HepG2 (cell line): ENCODE measurements around the gene MAPK6. TPM values are rescaled to one million over a fixed set of nuclear protein-coding genes. Genes with fewer than 3 reads are reported as not detected.

ENCODE experiments used
- CBX1 ChIP-seq: IDR thresholded peaks from one replicate; pipeline ENCODE4 v1.6.1; 2016; ENCODE audit warnings: antibody characterized with exemption, low read depth
- FOXK2 ChIP-seq: fragments of 450-650 bp; IDR thresholded peaks from 2 replicates; pipeline ENCODE4 v1.6.1; 2016
- MAFG ChIP-seq: sonication (generic); formaldehyde crosslinking; IDR thresholded peaks from 2 replicates; pipeline ENCODE4 v1.5.1; 2020; ENCODE audit warnings: mild to moderate bottlenecking, missing genetic modification reagents
- SNAI1 ChIP-seq: sonication (generic); formaldehyde crosslinking; IDR thresholded peaks from 2 replicates; pipeline ENCODE4 v1.5.0; 2020; ENCODE audit warnings: mild to moderate bottlenecking, missing genetic modification reagents, borderline replicate concordance
- TBP ChIP-seq: sonication (generic); formaldehyde crosslinking; IDR thresholded peaks from 2 replicates; pipeline ENCODE4 v1.5.0; 2020; ENCODE audit warnings: missing genetic modification reagents
- ZNF121 ChIP-seq: sonication (generic); formaldehyde crosslinking; IDR thresholded peaks from 2 replicates; pipeline ENCODE4 v1.5.0; 2020; ENCODE audit warnings: mild to moderate bottlenecking, missing genetic modification reagents
- ZNF136 ChIP-seq: sonication (generic); formaldehyde crosslinking; IDR thresholded peaks from 2 replicates; pipeline ENCODE4 v1.8.1; 2022; ENCODE audit warnings: low read depth, mild to moderate bottlenecking, moderate library complexity, missing genetic modification reagents
- ZNF224 ChIP-seq: sonication (generic); formaldehyde crosslinking; IDR thresholded peaks from 2 replicates; pipeline ENCODE4 v1.5.0; 2020; ENCODE audit warnings: mild to moderate bottlenecking, missing genetic modification reagents
- ZNF367 ChIP-seq: sonication (generic); formaldehyde crosslinking; IDR thresholded peaks from 2 replicates; pipeline ENCODE4 v1.4.0; 2020; ENCODE audit warnings: missing genetic modification reagents, borderline replicate concordance
- ZNF484 ChIP-seq: sonication (generic); formaldehyde crosslinking; IDR thresholded peaks from 2 replicates; pipeline ENCODE4 v1.5.1; 2020; ENCODE audit warnings: mild to moderate bottlenecking, low read depth, missing genetic modification reagents, borderline replicate concordance
- ZNF530 ChIP-seq: sonication (generic); formaldehyde crosslinking; IDR thresholded peaks from 2 replicates; pipeline ENCODE4 v1.5.0; 2020; ENCODE audit warnings: low read depth, mild to moderate bottlenecking, missing genetic modification reagents
- ZNF720 ChIP-seq: sonication (generic); formaldehyde crosslinking; IDR thresholded peaks from 2 replicates; pipeline ENCODE4 v1.4.0; 2020; ENCODE audit warnings: missing genetic modification reagents
- ZNF775 ChIP-seq: sonication (generic); formaldehyde crosslinking; IDR thresholded peaks from 2 replicates; pipeline ENCODE4 v1.4.0; 2020; ENCODE audit warnings: missing genetic modification reagents, mild to moderate bottlenecking, moderate library complexity, borderline replicate concordance
- ZSCAN25 ChIP-seq: sonication (generic); formaldehyde crosslinking; IDR thresholded peaks from 2 replicates; pipeline ENCODE4 v1.8.0; 2022; ENCODE audit warnings: mild to moderate bottlenecking, missing genetic modification reagents
- polyA plus RNA-seq, 8 experiments: library from polyadenylated mRNA; depleted of rRNA in 3 of 8; stranded (reverse) in 7 of 8; unstranded in 1 of 8; fragments of >200 nt; fragmentation: Illumina TruSeq in 4 of 8; extraction: Trizol in 4 of 8; gene quantifications; 2 replicates each; pipeline versions ENCODE4 v1.2.1 to v1.2.3, GENCODE V29; 2011 to 2016; ENCODE audit warnings: low read depth in 4 of 8, missing spikeins in 1 of 8, mixed read lengths in 1 of 8; ENCODE audit not compliant: insufficient read depth in 1 of 8
- total RNA-seq, 5 experiments: library from RNA; depleted of rRNA; stranded (reverse); fragments of >200 nt; fragmentation: Illumina TruSeq; extraction: Trizol; gene quantifications; 2 replicates each; pipeline ENCODE4 v1.2.3, GENCODE V29; 2016; ENCODE audit warnings: low read depth in 1 of 5
- TF ChIP-seq, protein P1 (sequence below): sonication (generic); formaldehyde crosslinking; IDR thresholded peaks from 2 replicates; pipeline ENCODE4 v1.4.0; 2020; ENCODE audit warnings: mild to moderate bottlenecking, missing genetic modification reagents
- TF ChIP-seq, protein P2 (sequence below): IDR thresholded peaks from 2 replicates; pipeline ENCODE4 v1.6.1; 2016
- TF ChIP-seq, protein P3 (sequence below): sonication (generic); formaldehyde crosslinking; IDR thresholded peaks from 2 replicates; pipeline ENCODE4 v1.8.1; 2022; ENCODE audit warnings: low read depth, mild to moderate bottlenecking, missing genetic modification reagents
- TF ChIP-seq, protein P4 (sequence below): IDR thresholded peaks from 2 replicates; pipeline ENCODE4 v1.6.1; 2016; ENCODE audit warnings: low read depth
- TF ChIP-seq, protein P5 (sequence below): sonication (generic); formaldehyde crosslinking; IDR thresholded peaks from 2 replicates; pipeline ENCODE4 v1.4.0; 2020; ENCODE audit warnings: missing genetic modification reagents; ENCODE audit errors: not compliant biosample characterization

MAPK6 gene
- total and polyA plus RNA-seq, 2 of the 13 experiments (the other 11 are each of a cell fraction or from before 2014, with no cell fraction given): 89.5 to 99.7 TPM

DNA sequence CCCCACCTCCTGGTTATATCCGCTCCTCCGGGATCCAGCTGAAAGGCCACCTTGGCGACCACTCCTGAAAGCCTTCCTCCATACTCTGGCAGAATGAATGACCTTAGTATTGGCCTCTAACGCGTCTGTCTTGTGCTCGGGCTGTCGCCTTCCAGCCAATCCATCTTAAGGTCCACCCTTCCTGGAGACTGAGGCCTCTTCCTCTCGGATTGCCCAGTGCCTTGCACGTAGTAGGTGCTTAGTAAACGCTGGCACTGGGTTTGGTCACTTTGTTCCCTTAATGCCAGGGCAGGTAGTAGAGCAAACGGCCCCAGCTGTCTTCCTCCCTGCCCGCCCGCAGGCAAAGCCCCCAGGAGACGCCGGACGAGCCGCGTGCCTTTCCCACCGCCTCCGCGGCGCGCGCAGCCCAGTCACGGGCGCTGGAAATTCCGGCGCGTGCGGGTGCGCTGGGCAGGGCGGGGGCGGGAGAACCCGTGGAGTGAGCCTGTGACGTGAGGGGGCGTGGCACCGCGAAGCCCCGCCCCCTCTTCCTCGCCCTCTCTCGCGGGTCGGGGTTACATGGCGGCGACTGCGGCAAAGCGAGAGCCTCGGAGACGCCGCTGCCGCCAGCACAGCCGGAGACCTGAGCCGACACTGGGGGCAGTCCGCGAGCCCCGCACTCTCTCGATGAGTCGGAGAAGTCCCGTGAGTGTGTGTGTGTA, at the start of gene MAPK6 (continued):
- TF ChIP-seq MAFG (CRISPR knock-in tag) (no peak), SNAI1 (CRISPR knock-in tag) (0 out of 2 replicates have a peak, but pooled peaks have one; percentile 77), TBP (CRISPR knock-in tag) (no peak), ZNF367 (CRISPR knock-in tag) (no peak), ZNF224 (CRISPR knock-in tag) (0 out of 2 replicates have a peak, but pooled peaks have one; percentile 87), ZSCAN25 (0 out of 2 replicates have a peak, but pooled peaks have one; percentile 56), CBX1 (no peak), ZNF775 (CRISPR knock-in tag) (no peak), ZNF484 (CRISPR knock-in tag) (no peak), ZNF720 (CRISPR knock-in tag) (no peak), ZNF136 (peak; percentile 97), ZNF121 (CRISPR knock-in tag) (no peak), ZNF530 (CRISPR knock-in tag) (no peak), FOXK2 (no peak)
- TF ChIP-seq, protein P1, sequence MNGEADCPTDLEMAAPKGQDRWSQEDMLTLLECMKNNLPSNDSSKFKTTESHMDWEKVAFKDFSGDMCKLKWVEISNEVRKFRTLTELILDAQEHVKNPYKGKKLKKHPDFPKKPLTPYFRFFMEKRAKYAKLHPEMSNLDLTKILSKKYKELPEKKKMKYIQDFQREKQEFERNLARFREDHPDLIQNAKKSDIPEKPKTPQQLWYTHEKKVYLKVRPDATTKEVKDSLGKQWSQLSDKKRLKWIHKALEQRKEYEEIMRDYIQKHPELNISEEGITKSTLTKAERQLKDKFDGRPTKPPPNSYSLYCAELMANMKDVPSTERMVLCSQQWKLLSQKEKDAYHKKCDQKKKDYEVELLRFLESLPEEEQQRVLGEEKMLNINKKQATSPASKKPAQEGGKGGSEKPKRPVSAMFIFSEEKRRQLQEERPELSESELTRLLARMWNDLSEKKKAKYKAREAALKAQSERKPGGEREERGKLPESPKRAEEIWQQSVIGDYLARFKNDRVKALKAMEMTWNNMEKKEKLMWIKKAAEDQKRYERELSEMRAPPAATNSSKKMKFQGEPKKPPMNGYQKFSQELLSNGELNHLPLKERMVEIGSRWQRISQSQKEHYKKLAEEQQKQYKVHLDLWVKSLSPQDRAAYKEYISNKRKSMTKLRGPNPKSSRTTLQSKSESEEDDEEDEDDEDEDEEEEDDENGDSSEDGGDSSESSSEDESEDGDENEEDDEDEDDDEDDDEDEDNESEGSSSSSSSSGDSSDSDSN (CRISPR knock-in tag): peak; percentile 67
- TF ChIP-seq, protein P2, sequence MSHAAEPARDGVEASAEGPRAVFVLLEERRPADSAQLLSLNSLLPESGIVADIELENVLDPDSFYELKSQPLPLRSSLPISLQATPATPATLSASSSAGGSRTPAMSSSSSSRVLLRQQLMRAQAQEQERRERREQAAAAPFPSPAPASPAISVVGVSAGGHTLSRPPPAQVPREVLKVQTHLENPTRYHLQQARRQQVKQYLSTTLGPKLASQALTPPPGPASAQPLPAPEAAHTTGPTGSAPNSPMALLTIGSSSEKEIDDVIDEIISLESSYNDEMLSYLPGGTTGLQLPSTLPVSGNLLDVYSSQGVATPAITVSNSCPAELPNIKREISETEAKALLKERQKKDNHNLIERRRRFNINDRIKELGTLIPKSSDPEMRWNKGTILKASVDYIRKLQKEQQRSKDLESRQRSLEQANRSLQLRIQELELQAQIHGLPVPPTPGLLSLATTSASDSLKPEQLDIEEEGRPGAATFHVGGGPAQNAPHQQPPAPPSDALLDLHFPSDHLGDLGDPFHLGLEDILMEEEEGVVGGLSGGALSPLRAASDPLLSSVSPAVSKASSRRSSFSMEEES (CRISPR knock-in tag): peak; percentile 84
- TF ChIP-seq, protein P3, sequence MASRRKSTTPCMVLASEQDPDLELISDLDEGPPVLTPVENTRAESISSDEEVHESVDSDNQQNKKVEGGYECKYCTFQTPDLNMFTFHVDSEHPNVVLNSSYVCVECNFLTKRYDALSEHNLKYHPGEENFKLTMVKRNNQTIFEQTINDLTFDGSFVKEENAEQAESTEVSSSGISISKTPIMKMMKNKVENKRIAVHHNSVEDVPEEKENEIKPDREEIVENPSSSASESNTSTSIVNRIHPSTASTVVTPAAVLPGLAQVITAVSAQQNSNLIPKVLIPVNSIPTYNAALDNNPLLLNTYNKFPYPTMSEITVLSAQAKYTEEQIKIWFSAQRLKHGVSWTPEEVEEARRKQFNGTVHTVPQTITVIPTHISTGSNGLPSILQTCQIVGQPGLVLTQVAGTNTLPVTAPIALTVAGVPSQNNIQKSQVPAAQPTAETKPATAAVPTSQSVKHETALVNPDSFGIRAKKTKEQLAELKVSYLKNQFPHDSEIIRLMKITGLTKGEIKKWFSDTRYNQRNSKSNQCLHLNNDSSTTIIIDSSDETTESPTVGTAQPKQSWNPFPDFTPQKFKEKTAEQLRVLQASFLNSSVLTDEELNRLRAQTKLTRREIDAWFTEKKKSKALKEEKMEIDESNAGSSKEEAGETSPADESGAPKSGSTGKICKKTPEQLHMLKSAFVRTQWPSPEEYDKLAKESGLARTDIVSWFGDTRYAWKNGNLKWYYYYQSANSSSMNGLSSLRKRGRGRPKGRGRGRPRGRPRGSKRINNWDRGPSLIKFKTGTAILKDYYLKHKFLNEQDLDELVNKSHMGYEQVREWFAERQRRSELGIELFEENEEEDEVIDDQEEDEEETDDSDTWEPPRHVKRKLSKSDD (CRISPR knock-in tag): peak; percentile 90
- TF ChIP-seq, protein P4, sequence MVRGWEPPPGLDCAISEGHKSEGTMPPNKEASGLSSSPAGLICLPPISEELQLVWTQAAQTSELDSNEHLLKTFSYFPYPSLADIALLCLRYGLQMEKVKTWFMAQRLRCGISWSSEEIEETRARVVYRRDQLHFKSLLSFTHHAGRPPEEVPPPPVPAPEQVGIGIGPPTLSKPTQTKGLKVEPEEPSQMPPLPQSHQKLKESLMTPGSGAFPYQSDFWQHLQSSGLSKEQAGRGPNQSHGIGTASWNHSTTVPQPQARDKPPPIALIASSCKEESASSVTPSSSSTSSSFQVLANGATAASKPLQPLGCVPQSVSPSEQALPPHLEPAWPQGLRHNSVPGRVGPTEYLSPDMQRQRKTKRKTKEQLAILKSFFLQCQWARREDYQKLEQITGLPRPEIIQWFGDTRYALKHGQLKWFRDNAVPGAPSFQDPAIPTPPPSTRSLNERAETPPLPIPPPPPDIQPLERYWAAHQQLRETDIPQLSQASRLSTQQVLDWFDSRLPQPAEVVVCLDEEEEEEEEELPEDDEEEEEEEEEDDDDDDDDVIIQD (CRISPR knock-in tag): peak; percentile 46; the same call in 1 of the 2 replicates
- TF ChIP-seq, protein P5, sequence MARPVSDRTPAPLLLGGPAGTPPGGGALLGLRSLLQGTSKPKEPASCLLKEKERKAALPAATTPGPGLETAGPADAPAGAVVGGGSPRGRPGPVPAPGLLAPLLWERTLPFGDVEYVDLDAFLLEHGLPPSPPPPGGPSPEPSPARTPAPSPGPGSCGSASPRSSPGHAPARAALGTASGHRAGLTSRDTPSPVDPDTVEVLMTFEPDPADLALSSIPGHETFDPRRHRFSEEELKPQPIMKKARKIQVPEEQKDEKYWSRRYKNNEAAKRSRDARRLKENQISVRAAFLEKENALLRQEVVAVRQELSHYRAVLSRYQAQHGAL: no peak
